Ectodermal cell (in vitro differentiated cells): ENCODE data around the gene TIAM2.

Experiments used
- H3K27ac ChIP-seq: 2 replicates; pipeline ENCODE4 v1.7.0; 2013; ENCODE audit warnings: mild to moderate bottlenecking, low read depth, low read length; ENCODE audit not compliant: insufficient read depth, poor library complexity, severe bottlenecking
- H3K27me3 ChIP-seq: 2 replicates; pipeline ENCODE4 v1.7.0; 2013; ENCODE audit warnings: mild to moderate bottlenecking, low read length; ENCODE audit not compliant: insufficient read depth, control insufficient read depth, poor library complexity, severe bottlenecking
- H3K36me3 ChIP-seq: one replicate; pipeline ENCODE4 v1.7.0; 2013; ENCODE audit warnings: low read length; ENCODE audit not compliant: control insufficient read depth, insufficient read depth
- H3K4me1 ChIP-seq: one replicate; pipeline ENCODE4 v1.7.0; 2013; ENCODE audit warnings: low read length; ENCODE audit not compliant: control insufficient read depth, insufficient read depth
- H3K4me3 ChIP-seq: 2 replicates; pipeline ENCODE4 v1.7.0; 2013; ENCODE audit warnings: low read depth, low read length, control low read depth; ENCODE audit not compliant: insufficient read depth
- H3K9me3 ChIP-seq: 2 replicates; pipeline ENCODE4 v1.7.0; 2013; ENCODE audit warnings: mild to moderate bottlenecking, low read length, moderate library complexity; ENCODE audit not compliant: control insufficient read depth
- WGBS, 2 experiments: methylation state at CpG; one replicate each; pipeline ENCODE4 v1.1.7; 2013; ENCODE audit warnings: missing lambda C conversion rate in 2 of 2; 5-methylcytosine and 5-hydroxymethylcytosine counted together

Gene TIAM2

DNA sequence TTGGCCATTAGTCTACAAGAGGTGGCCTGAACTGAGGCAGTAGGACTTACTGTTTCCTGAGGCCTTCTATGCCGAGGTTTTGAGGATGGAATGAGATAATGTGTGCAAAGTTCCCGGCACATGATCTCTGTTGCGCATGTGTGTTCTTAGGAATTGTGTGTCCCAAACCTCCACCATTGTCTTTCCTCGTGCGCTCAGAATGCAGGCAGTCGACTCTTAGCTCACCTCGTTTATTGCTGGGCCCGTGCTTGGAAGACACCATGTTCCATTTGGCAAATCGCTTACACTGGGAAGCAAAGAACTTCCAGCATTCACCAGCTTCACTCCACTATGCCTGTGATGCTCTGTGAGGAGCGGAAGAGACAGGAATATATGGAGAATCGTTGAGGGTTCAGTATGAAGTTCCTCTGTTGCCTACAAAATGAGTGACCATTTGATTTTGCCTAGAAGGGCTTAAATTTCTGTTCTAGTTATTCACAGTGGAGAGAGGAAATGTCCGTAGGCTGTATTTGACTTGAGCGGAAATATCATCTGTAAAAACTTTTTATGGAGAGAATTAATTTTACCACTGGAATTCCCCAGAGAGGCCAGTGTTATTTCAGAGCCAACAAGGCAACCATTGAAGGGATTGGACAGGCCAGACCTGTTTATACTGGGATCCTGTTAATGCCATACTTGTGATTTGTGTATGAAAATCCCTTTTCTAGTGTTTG is 193.0 kb downstream of the TIAM2 start:
- Histone ChIP-seq H3K9me3 (no peaks in the 10 kb centered on the region), H3K4me1 (peaks cover 4% of the 10 kb centered on the region), H3K4me3 (no peak overlapping the region), H3K36me3 (peaks cover 5% of the 10 kb centered on the region), H3K27me3 (no peaks in the 10 kb centered on the region), H3K27ac (no peak overlapping the region)
- 92 to 93% methylated on average over 13 of the region's 13 CpGs for WGBS, 2 experiments

GRCh38 chr6:155188707-155189496 is 193.8 kb downstream of the TIAM2 start:
- Histone ChIP-seq H3K36me3 (peaks cover 4% of the 10 kb centered on the region), H3K27me3 (no peaks in the 10 kb centered on the region), H3K27ac (no peak overlapping the region), H3K9me3 (no peaks in the 10 kb centered on the region), H3K4me3 (no peak overlapping the region), H3K4me1 (peaks cover 4% of the 10 kb centered on the region)
- WGBS, 2 experiments: 91 to 94% methylated on average over 7 to 9 of the region's 9 CpGs

DNA sequence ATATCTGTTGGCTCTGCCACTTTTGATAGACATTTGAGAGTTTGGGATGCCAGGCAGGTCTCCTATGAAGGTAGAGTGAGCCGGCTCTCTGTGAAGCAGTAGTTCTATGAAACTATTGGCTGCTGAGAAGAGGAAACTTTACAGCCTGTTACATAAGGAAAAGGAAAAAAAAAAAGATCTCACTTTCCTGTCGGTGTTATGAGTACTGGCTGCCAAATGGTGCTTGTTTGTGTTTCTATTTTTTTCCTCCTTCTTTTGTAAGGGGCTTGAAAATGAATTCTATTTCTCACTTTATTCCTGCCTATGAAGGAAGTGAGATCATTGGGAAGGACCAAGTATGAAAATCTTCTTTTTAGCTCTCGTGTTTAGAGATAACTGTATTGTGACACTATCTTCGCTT is 195.6 kb downstream of the TIAM2 start:
- Histone ChIP-seq H3K4me3 (no peak overlapping the region), H3K4me1 (peaks cover 2% of the 10 kb centered on the region), H3K9me3 (no peaks in the 10 kb centered on the region), H3K27ac (no peak overlapping the region), H3K27me3 (no peaks in the 10 kb centered on the region), H3K36me3 (peaks cover 4% of the 10 kb centered on the region)
- 88 to 94% methylated on average over 4 of the region's 4 CpGs for WGBS, 2 experiments

GRCh38 chr6:155193526-155193925 is 198.4 kb downstream of the TIAM2 start:
- H3K4me1 ChIP-seq: no peaks in the 10 kb centered on the region
- no peaks in the 10 kb centered on the region for H3K9me3 ChIP-seq
- H3K27me3 ChIP-seq: no peaks in the 10 kb centered on the region
- no peak overlapping the region for H3K4me3 ChIP-seq
- H3K36me3 ChIP-seq: peaks cover 4% of the 10 kb centered on the region
- WGBS, 2 experiments: 97% methylated on average over 5 of the region's 5 CpGs
- H3K27ac ChIP-seq: no peak overlapping the region

DNA sequence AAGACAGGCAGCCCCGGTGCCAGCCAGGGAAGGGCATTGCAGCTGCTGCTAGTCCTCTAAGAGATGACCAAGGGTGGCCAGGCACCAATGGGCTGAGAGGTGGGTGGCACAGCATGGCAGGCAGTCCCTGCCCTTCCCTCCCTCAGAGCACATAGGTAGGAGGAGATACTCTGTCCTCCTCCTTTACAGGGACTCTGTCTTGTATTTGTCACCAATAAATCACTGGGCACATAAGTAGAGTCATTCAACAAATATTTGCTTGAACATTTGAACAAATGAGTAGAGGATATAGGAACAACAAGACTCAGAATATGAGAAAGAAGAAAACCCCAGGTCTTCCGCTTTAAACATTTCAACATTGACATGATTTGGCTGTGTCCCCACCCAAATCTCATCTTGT is 199.3 kb downstream of the TIAM2 start:
- H3K27me3 ChIP-seq: no peaks in the 10 kb centered on the region
- 93% methylated on average over 2 of the region's 2 CpGs for WGBS, 2 experiments
- H3K9me3 ChIP-seq: no peaks in the 10 kb centered on the region
- H3K36me3 ChIP-seq: peaks cover 4% of the 10 kb centered on the region
- no peak overlapping the region for H3K27ac ChIP-seq
- no peak overlapping the region for H3K4me3 ChIP-seq
- no peaks in the 10 kb centered on the region for H3K4me1 ChIP-seq

GRCh38 chr6:155195903-155196302 is 200.8 kb downstream of the TIAM2 start:
- Histone ChIP-seq H3K36me3 (peaks cover 4% of the 10 kb centered on the region), H3K9me3 (no peaks in the 10 kb centered on the region), H3K4me3 (no peak overlapping the region), H3K4me1 (no peaks in the 10 kb centered on the region), H3K27ac (no peak overlapping the region), H3K27me3 (no peaks in the 10 kb centered on the region)
- WGBS, 2 experiments: 89 to 92% methylated on average over 7 of the region's 7 CpGs

DNA sequence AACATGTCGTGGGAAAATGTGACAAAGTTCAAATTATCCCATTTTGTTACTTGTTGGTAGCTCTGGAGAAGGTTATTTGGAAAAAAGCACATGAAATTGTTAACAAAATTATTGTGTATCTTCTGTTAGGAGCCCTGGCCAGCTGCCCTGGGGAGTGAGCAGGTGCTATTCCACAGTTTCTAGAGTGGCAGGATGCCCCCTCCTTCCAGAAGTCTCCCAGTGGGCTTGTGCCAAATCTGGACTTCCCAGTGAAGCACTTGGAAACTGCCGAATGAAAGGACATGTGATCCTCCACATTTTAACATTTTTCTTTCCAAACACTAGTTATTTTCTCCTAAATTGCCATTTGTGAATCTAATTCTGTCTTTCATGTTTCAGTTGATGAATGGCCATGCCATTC is 201.8 kb downstream of the TIAM2 start:
- Histone ChIP-seq H3K4me1 (no peaks in the 10 kb centered on the region), H3K36me3 (no peaks in the 10 kb centered on the region), H3K27me3 (no peaks in the 10 kb centered on the region), H3K4me3 (no peak overlapping the region), H3K9me3 (no peaks in the 10 kb centered on the region), H3K27ac (no peak overlapping the region)
- WGBS, 2 experiments: 95 to 100% methylated on average over 2 of the region's 2 CpGs

DNA sequence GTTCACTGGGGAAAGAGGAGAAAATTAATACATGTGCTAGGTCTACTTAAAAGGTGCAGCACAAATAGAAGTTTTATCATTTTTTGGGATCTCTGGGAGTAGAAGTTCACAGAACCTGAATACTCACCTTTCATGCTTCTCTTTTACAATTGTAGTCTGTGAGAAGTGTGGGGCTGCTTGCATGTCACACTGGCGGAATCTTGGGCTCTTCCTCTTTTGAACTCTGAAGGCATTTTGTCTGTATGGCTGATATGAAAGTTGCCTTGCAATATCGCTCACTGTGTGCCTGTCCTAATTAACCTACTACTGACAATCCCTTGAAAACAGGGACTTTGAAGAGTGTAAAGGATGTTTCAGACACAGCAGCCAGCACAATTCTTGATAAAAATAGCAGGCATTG is 202.8 kb downstream of the TIAM2 start:
- Histone ChIP-seq H3K9me3 (no peaks in the 10 kb centered on the region), H3K27me3 (no peaks in the 10 kb centered on the region), H3K27ac (no peak overlapping the region), H3K36me3 (no peaks in the 10 kb centered on the region), H3K4me1 (no peaks in the 10 kb centered on the region), H3K4me3 (no peak overlapping the region)
- WGBS, 2 experiments: 94 to 100% methylated on average over 2 of the region's 2 CpGs

DNA sequence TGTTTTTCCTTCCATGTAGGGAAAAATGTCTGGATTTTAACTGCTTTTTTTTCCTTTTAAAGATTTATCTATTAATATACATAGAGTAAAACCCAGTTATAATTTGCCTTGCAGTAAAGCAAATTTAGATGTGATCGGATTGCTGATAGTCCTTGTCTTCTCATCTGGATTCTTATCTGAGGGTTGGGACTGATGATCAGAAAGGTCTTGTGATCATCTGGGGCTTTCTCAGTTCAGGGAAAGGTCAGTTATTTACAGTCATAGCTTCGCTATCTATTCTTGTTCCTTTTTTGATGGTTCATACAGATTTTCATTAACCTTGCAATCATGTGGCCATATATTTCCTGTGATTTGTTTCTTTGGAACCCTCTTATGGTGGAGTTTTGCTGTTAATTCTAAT is 204.9 kb downstream of the TIAM2 start:
- Histone ChIP-seq H3K9me3 (no peaks in the 10 kb centered on the region), H3K27me3 (no peaks in the 10 kb centered on the region), H3K27ac (no peak overlapping the region), H3K4me3 (no peak overlapping the region), H3K4me1 (no peaks in the 10 kb centered on the region), H3K36me3 (peaks cover 3% of the 10 kb centered on the region)
- 96 to 99% methylated on average over 2 of the region's 2 CpGs for WGBS, 2 experiments

DNA sequence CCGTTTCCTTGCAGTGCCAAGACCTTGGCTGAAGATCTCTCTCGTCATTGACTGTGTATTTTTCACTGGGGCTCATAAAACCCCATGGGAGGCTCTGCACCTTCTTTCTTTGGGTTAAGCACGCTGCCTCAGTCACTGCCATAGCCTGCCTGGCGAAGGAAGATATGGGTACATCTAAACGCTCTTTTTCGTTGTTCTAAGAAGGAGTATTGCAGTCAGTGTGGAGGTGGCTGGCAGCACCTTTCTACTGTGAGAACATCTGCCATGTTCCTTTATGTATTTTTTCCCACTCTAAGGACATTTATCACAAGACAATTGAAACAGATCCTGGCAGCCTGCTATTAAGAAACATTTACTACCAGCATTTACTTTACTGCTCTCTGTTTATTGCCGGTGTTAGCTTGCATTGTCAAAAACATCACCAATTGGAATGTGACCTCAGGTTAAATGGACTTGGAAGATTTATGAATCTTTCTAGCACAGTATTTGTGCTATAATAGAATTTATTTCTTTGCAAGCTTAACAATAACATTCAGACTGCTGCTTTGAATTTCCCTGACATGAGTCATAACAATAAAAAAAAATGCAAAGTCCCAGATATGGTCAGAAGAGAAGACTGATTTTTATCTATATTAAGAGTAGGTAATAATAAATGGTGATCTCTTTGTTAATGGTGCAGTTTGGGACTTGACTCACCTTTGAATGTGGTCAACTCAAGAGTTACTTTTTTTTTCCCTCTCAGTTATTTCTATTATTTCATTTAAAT is 206.5 kb downstream of the TIAM2 start:
- Histone ChIP-seq H3K27ac (no peak overlapping the region), H3K4me3 (no peak overlapping the region), H3K27me3 (no peaks in the 10 kb centered on the region), H3K9me3 (no peaks in the 10 kb centered on the region), H3K36me3 (peaks cover 3% of the 10 kb centered on the region), H3K4me1 (no peaks in the 10 kb centered on the region)
- 95 to 97% methylated on average over 7 of the region's 7 CpGs for WGBS, 2 experiments
